Mucosa of stomach (tissue), 1 donor: ENCODE measurements around the gene HOXD4.

Source experiments
- H3K27me3 ChIP-seq: one replicate; pipeline ENCODE4 v1.7.0; 2013; ENCODE audit warnings: mild to moderate bottlenecking, low read length; ENCODE audit not compliant: control insufficient read depth, insufficient read depth
- H3K36me3 ChIP-seq: one replicate; pipeline ENCODE4 v1.7.0; 2013; ENCODE audit warnings: low read length; ENCODE audit not compliant: control insufficient read depth, insufficient read depth
- H3K4me1 ChIP-seq: one replicate; pipeline ENCODE4 v1.7.0; 2013; ENCODE audit warnings: mild to moderate bottlenecking, low read length; ENCODE audit not compliant: control insufficient read depth, insufficient read depth
- H3K4me3 ChIP-seq: one replicate; pipeline ENCODE4 v1.7.0; 2013; ENCODE audit warnings: low read length
- H3K9ac ChIP-seq: one replicate; pipeline ENCODE4 v1.7.0; 2013; ENCODE audit warnings: mild to moderate bottlenecking, low read length, moderate library complexity
- H3K9me3 ChIP-seq: one replicate; pipeline ENCODE4 v1.7.0; 2013; ENCODE audit warnings: mild to moderate bottlenecking, low read length, moderate library complexity; ENCODE audit not compliant: control insufficient read depth
- donor health status: Pancreatic carcinoma.

HOXD4 gene

DNA sequence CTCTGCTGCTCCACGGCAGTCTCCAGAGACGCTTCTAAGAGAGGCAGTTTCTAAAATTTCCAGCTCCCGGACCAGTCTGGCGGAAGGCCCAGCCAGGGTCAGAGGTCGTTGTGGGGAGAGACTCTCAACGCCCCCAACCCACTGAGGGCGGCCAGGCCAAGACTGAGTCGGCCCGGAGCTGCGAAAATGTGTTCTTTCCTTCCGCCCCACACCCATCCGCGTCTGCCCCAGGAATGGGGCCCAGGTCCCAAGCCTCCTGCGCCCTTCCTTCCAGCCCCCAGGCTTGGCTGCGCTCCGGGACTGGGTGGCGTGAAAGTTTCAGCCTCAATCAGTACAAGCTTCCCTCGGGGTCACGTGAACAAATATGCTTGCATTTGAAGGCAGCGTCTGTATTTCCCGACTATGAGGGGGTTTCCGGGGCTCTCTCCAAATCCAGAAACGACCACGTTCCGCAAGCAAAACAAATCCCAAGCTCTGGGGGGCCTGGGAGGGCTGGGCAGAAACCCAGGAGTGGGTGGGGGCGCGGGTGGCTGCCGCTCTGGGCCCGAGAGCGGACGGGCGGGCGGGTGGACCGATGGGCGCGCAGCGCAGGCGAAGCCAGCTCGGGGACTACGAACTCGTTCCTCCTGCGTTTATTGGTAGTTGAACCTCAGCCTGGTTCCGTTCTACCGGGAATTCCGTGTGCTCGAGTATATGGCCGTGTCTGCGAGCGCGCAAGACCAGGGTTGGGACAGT, 9.1 kb downstream of the HOXD4 start:
- Histone ChIP-seq H3K9me3 (no peaks in the 10 kb centered on the region), H3K9ac (no peak overlapping the region), H3K4me1 (peaks cover 5% of the 10 kb centered on the region), H3K27me3 (peaks cover 98% of the 10 kb centered on the region), H3K36me3 (no peaks in the 10 kb centered on the region), H3K4me3 (no peak overlapping the region)

DNA sequence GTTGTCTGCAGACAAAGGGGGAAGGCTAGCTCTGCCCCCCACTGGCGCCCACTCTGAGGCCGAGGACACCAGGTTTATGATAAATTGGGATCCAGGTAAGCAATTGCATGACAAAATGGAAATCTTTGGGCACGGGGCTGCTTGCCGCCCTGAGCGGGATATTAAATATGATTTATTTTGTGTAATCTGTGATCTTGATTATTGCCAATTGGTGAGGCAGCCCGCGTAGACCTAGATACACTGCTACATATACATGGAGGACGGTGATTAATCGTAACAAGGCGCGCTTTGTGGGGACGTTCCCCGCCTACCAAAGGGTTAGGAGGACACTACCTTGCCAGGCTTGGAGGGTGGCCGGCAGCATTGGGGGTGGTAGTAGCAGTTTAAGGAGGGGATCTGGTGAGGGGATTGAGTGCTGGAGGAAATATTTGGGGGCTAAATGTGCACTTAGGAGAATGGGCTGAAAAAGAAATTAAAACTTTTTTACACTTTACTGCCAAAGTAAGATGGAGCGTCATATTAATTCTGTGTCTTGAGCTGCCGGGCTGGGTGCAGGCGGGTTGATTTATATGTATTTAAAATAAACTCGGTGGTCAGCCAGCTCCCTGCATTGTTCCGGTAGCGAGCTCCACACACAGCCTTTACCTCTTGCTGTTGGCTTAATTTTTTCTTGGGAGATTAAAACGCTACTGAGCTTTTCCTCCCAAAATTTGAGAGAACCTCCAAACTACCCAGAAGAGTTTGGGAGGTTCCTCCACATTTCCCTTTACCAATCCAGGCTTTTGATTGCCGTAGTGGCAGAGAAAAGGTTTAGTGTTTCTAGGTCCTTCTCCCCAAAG, 9.9 kb downstream of the HOXD4 start:
- Histone ChIP-seq H3K27me3 (peaks cover 98% of the 10 kb centered on the region), H3K9me3 (no peaks in the 10 kb centered on the region), H3K4me1 (peaks cover 5% of the 10 kb centered on the region), H3K4me3 (no peak overlapping the region), H3K36me3 (no peaks in the 10 kb centered on the region), H3K9ac (no peak overlapping the region)

GRCh38 chr2:176161825-176162626, 10.7 kb downstream of the HOXD4 start:
- H3K4me1 ChIP-seq, result peaks cover 5% of the 10 kb centered on the region

DNA sequence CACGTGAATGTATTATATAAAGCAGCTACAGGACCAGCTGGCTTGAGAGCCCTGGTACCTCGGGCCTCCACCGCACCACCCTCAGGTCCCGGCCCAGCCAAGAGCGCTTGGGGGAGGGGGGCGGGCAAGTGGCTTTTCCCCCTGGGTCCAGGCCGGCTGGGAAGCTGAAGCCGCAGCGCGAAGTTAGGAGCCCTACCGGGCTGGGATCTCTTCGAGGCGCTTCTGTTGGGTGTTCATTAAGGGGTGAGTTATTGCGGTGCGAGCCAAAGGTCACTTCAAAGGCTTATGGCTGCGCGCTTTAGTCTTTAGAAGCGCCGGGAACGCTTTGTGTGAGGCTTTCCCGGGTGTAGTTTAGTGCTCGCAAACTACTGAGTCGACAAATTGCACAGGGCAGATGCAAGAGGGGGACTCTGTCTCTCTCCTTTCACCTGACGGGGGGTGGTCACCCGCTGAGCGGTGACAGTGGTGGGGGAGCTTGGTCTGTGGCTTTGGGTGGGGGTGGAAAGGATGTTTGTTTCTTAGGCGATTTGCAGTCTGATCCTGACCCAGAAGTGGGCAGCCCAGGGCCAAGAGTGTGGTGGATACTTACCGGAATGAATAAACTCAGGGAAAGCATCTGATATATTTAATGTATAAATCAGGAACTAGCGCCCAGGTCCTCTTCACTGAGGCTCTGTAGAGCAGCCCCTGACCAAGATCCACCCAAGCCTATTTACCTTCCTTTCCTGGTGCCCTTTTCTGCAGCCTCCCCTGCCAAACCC, 11.7 kb downstream of the HOXD4 start:
- Histone ChIP-seq H3K4me1 (no peaks in the 10 kb centered on the region), H3K9ac (no peak overlapping the region), H3K27me3 (peaks cover 94% of the 10 kb centered on the region), H3K36me3 (no peaks in the 10 kb centered on the region), H3K4me3 (no peak overlapping the region), H3K9me3 (no peaks in the 10 kb centered on the region)

More at GRCh38 chr2:176161825-176162626, 10.7 kb downstream of the HOXD4 start:
- H3K9me3 ChIP-seq, result no peaks in the 10 kb centered on the region
- H3K4me3 ChIP-seq, result no peak overlapping the region
- H3K9ac ChIP-seq, result no peak overlapping the region
- H3K36me3 ChIP-seq, result no peaks in the 10 kb centered on the region
- peaks cover 97% of the 10 kb centered on the region for H3K27me3 ChIP-seq

- peaks cover 95% of the 10 kb centered on the region for H3K27me3 ChIP-seq
- H3K4me1 ChIP-seq, result no peaks in the 10 kb centered on the region
- no peaks in the 10 kb centered on the region for H3K36me3 ChIP-seq
Observed at GRCh38 chr2:176163672-176164056, 12.3 kb downstream of the HOXD4 start.

GRCh38 chr2:176164201-176164600, 12.9 kb downstream of the HOXD4 start:
- no peak overlapping the region for H3K9ac ChIP-seq

More at GRCh38 chr2:176163672-176164056, 12.3 kb downstream of the HOXD4 start:
- Histone ChIP-seq H3K9me3 (no peaks in the 10 kb centered on the region), H3K9ac (no peak overlapping the region), H3K4me3 (no peak overlapping the region)

GRCh38 chr2:176164611-176165369, 13.4 kb downstream of the HOXD4 start:
- Histone ChIP-seq H3K4me1 (no peaks in the 10 kb centered on the region), H3K36me3 (no peaks in the 10 kb centered on the region), H3K9me3 (no peaks in the 10 kb centered on the region), H3K4me3 (no peak overlapping the region), H3K27me3 (peaks cover 94% of the 10 kb centered on the region), H3K9ac (no peak overlapping the region)

More at GRCh38 chr2:176164201-176164600, 12.9 kb downstream of the HOXD4 start:
- Histone ChIP-seq H3K4me3 (no peak overlapping the region), H3K27me3 (peaks cover 94% of the 10 kb centered on the region), H3K4me1 (no peaks in the 10 kb centered on the region), H3K36me3 (no peaks in the 10 kb centered on the region), H3K9me3 (no peaks in the 10 kb centered on the region)

GRCh38 chr2:176165370-176166050, 14.2 kb downstream of the HOXD4 start:
- Histone ChIP-seq H3K9me3 (no peaks in the 10 kb centered on the region), H3K4me3 (no peak overlapping the region), H3K27me3 (peaks cover 94% of the 10 kb centered on the region), H3K9ac (no peak overlapping the region), H3K36me3 (no peaks in the 10 kb centered on the region), H3K4me1 (no peaks in the 10 kb centered on the region)

GRCh38 chr2:176166272-176166671, 14.9 kb downstream of the HOXD4 start:
- Histone ChIP-seq H3K4me1 (no peaks in the 10 kb centered on the region), H3K9me3 (no peaks in the 10 kb centered on the region), H3K9ac (no peak overlapping the region), H3K27me3 (peaks cover 94% of the 10 kb centered on the region), H3K36me3 (no peaks in the 10 kb centered on the region), H3K4me3 (no peak overlapping the region)

DNA sequence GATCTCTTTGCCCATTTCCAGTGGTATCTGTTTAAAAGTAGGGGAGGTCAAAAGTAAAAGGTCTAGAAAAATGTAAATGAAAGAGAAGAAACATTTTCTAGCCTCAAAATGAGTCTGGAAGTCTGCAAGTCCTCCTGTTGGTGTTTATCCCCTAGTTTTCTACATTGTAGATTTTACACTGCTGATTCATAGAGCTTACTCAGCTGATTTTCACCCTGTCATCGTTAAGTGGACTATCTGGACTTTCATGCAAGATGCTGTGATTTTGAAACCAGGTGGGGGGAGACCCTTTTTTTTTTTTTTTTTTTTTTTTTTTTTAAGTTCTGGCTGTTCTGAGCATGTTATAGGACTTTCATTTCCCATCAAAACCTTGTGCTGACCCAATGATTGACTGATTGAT, 16.0 kb downstream of the HOXD4 start:
- H3K4me3 ChIP-seq, result no peak overlapping the region
- no peaks in the 10 kb centered on the region for H3K9me3 ChIP-seq
- no peak overlapping the region for H3K9ac ChIP-seq
- H3K36me3 ChIP-seq, result no peaks in the 10 kb centered on the region
- no peaks in the 10 kb centered on the region for H3K4me1 ChIP-seq
- peaks cover 94% of the 10 kb centered on the region for H3K27me3 ChIP-seq
